HTERT RPE-1 (cell line): ENCODE data around the gene ZBTB7C.

ENCODE experiments used
- in situ Hi-C: fragments of 300-500 bp; cut with MboI; formaldehyde crosslinking; loops from 4 replicates; pipeline ENCODE4 v1.14.3; 2020; ENCODE audit warnings: low sequenced_read_pairs

ZBTB7C gene

DNA sequence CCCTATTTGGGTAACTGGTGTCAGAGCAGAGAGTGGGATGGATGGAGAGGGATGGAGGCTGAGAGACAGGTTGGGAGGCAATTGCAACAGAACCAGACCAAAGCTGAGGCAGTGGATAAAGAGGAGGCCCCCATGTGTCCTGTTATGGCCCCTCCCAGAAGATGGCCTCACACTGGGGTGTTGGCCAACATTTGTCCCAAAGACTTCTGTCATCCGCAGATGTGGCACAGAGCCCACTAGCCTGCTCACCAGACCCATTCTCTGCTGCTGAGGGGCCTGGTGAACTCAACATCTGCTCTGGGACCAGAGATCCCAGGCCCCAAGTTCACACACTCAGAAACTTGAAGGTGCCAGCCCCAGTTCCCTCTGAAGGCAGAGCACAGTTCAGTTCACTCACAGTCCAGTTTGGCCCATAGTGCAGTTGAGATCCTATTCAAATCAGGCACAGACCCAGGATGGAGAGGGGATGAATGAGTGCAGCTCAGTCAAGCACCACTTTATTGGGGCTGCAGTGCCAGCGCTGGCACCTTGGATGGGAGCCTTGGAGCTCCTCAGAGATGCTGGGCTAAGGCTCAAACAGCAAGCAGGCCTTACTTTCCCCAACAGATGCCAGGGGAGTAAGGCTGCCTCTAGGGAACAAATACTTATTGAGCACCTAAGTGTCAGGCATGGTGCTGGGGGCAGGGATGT is 189.2 kb downstream of the ZBTB7C start:
- in situ Hi-C loops: no loop called here

GRCh38 chr18:48219037-48219809 is 190.0 kb downstream of the ZBTB7C start:
- in situ Hi-C loops: no loop called here

DNA sequence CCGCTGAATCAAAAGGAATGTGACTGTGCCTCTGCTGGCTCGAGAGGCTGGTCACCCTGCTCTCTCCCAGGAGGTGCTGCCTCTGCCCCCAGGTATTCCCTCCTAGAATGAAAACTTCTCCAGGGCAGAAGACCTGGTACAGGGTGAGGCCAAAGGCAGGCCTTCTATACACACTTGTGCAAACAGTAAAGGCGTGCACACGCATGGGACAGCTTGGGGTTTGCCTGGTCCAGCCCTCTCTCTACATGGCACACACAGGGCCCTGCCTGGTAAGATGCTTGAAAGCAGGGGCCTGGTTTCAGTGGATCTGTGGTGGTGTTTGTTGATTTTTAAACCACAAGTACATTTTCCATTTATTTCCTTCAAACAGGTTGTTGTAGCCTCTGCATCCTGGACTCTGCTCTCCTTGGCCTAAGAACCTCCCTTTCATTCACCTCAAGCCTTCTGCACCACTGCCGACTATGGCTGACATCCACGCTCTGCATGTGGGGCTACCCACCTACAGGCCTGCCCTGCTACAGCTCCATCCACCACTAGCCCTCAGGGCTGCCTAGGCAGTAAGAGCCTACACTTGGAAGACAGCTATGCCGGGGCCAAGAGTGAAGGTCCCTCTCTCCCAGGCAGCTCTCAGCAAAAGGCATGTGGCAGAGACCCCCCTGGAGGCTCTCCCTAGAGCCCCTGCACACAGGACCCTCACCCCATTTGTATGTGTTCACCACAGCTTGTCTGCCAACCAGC is 190.7 kb downstream of the ZBTB7C start:
- in situ Hi-C loops: no loop called here

- in situ Hi-C loops: no loop called here
These were observed 191.6 kb downstream of the ZBTB7C start for GRCh38 chr18:48217258-48218250.

- in situ Hi-C loops: no loop called here
These were observed 192.4 kb downstream of the ZBTB7C start for GRCh38 chr18:48216639-48217257.

- in situ Hi-C loops: no loop called here
These were observed 193.1 kb downstream of the ZBTB7C start for GRCh38 chr18:48215876-48216638.

DNA sequence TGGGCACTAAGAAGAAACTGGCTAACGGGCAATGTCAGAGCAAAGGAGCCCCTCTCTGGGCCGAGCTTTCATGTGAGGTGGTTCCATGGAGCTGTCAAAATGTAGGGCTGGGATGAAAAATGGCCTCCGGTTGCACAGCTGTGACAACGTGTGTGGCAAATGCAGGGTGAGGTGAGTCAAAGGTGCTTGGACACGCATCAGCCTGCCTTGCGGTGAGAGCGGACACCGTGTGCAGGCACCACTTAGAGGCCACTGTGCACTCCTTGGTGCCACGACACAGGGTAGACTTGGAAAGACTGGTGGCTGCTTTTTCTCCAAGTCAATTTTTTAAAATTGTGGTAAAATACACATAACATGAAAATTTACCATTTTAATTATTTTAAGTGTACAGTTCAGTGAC is 195.4 kb downstream of the ZBTB7C start:
- in situ Hi-C loops: no loop called here

DNA sequence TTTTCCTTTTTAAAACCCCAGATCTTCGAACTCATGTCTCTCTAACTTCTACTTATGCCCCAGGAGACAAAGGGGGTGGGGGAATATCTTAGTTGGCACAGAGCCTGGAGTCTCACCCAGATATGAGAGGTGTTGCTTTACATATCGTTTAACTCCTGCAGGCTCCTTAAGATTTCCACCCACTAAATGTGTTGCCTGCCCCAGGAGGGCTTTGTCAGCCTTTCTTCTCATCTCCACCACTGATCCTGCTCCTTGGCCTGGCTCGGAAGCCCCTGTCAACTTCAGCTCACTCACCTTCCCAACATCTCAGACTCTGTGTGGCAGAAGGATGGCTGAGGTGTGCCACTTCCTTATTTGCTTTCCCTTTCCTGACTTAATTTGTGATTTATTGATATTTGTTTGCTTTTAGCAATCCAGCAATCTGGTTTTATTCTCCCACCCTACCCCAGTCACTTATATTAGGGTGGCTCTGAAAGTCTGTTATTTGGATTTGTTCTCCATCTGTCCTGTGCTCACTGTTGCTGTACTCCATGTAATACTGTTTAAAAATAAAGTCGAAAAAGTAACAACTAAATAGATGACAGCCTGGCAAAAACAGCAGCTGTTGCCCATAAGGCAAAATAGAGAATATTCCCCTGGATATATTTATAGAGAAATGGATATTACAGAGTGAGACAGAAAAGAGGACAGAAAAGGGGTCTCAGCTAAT is 200.6 kb downstream of the ZBTB7C start:
- in situ Hi-C loops: no loop called here

DNA sequence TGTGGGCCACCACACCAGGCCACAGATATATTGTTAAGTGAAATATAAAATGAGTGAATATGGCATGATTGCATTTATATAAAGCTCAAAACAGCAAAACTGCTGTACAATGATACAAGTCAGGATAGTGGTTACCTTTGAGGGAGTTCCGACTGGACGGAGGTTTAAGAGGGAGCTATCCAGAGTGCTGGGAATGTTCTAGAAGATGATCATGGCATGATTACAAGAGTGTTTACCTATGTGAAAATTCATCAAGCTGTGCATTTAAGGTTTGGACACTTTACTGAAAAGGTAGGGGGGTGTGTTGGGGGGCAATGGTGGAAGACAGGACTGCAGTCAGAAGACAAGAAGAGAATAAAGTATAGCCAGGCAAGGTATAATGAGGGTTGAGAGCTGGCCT is 201.4 kb downstream of the ZBTB7C start:
- in situ Hi-C loops: no loop called here

- in situ Hi-C loops: no loop called here
These were observed 202.3 kb downstream of the ZBTB7C start for GRCh38 chr18:48206887-48207286.

DNA sequence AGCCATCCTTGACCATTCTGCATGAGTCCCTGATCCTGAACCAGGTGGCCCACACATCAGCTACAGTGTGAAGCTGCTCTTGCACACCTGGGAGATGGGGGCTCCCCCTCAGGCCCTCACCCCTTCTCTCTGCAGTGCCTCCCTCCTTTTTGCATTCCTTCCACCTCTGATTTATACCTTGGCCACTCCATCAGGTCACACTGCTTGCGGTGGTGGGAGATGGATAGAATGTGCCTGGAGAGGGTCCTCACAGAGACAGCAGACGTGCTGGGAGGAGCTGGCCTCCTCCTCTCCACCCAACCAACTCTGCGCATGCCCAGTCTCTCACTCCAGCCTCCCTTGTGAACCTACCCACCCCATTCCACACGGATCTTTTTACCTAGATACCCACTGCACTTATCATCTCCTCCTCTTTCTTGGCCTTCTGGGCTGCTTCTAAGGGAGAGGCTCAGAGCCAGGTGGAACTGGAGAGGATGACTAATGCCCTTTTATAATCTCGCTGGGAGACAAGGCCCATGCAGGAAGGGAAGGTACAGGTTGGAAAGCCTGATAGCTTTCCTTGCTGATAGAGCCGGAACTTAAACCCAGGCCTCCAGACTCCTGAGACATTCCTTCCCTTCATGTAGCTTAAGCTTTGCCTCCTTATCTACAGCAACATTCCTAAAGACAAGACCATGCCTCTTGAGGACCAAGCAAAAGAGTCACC is 205.1 kb downstream of the ZBTB7C start:
- in situ Hi-C loops: no loop called here

DNA sequence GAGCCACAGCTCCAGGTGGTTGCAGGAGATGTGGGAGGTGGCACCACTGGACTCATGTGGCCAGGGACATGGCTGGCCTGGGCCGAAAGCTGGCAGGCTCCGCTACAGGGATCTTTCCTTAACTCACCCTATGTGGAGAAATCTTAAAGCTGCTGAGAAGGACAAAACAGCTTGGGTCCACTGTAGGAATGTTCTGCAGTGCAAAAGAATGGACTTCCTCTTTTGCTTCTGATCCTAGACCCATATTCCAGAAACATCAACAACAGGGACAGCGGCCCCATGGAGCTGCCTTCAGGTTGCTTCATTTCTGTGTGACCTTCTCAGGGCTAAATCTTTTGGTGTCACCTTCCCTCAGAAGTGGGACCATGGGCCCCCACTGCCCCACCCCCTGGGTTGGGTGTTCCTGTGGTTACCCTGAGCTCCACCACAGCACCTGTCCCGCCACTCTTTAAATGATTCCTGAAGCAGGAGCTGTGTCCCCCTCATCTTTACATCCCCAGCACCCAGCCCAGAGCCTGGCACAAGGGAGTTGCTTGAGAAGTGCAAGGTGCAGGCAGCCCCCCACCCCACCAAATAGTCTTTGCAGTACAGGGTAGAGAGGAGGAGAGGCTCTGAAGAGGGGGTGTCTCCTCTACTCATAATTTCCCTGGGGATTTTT is 205.8 kb downstream of the ZBTB7C start:
- in situ Hi-C loops: no loop called here

- in situ Hi-C loops: no loop called here
These were observed 206.6 kb downstream of the ZBTB7C start for GRCh38 chr18:48202350-48203260.

DNA sequence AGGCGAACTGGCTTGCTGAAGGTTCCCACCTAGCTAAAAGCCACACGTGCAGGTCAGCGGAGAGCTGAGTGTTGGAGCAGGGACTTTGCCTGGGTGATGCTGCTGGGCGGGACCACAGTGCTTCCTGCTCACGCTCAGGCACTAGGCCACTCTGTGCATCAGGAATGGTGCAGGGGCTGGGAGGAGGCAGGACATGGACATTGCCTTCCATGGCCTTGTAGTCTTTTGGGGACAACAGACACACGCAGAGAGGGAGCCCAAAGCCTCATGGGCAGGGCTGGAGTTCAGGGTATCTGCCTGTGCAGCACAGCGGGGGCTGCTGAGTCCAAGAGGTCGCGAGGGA is 207.2 kb downstream of the ZBTB7C start:
- in situ Hi-C loops: no loop called here

DNA sequence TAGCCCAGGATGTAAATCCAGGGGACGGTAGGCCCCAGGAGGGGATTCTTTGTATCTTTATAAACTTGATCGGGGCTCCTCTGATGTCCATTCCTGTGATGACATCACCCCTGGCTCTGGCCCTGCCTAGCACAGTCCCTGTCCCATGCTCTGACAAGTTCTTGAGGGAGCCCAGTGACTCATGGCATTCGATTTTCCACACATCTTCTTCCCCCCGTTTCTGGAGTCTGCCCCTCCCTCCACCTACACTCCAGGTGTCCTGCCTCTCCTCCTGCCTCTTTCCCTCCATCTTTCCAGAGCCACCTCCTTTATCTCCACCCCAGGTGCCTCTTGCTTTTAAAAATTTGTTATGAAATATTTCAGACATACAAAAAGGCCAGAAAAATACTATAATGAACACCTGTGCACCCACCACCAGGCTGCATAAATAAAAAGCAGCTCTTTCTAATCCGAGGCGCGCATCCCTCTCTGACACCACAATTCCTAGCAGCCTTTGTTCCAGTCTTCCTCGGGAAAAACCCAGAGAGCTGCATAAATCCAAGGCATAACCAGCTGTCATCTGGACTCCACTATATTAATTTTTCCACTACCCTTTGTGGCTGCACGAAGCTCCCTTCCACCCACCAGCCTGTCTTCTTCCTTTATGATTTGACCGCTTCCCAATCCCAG is 207.7 kb downstream of the ZBTB7C start:
- in situ Hi-C loops: no loop called here

GRCh38 chr18:48200631-48201336 is 208.4 kb downstream of the ZBTB7C start:
- in situ Hi-C loops: no loop called here
